ENCODE measurements around the gene NR5A1.

GRCh38 chr9:124496463-124496862 is 10.7 kb downstream of the NR5A1 start:
- TF ChIP-seq CTCF (IDR thresholded peaks at IDR 0.05), result no peak
- no peak for TF ChIP-seq EP300 (IDR thresholded peaks at IDR 0.05; ENCODE audit: low read depth)

Data from transverse colon (tissue), 3 donors.